Ishikawa (cell line): Measurements from ENCODE around the gene CCDC187.

ENCODE experiments used
- CREB1 ChIP-seq: IDR thresholded peaks from 2 replicates; pipeline ENCODE4 v1.6.1; 2012; ENCODE audit warnings: low read depth
- TAF1 ChIP-seq: IDR thresholded peaks from 2 replicates; pipeline ENCODE4 v1.6.1; 2012; ENCODE audit warnings: low read depth, mild to moderate bottlenecking
- TCF12 ChIP-seq: IDR thresholded peaks from 2 replicates; pipeline ENCODE4 v1.6.1; 2012; ENCODE audit warnings: low read depth

- TF ChIP-seq TAF1 (no peak), TCF12 (no peak), CREB1 (no peak)
These were observed 92.2 kb downstream of the CCDC187 start for GRCh38 chr9:136211441-136212344.
